ENCODE measurements around the gene PEX11G.

GRCh38 chr19:7535998-7536695 lies 47.3 kb upstream of the PEX11G start:
- TF ChIP-seq YY1 (IDR thresholded peaks at IDR 0.05; ENCODE audit: insufficient read depth, insufficient read length) (no peak), ZNF274 (IDR thresholded peaks at IDR 0.05; ENCODE audit: low read depth, low read length) (no peak), SUZ12 (IDR thresholded peaks at IDR 0.05; ENCODE audit: extremely low read depth, insufficient read depth, insufficient read length) (no peak)

All from NT2/D1 (cell line).